ENCODE data around the gene EHF. TPM values are rescaled to one million over a fixed set of nuclear protein-coding genes. Genes with fewer than 3 reads are reported as not detected.
"Not testable (repeated sequence)": the region's sequence is repeated elsewhere in the genome, so short reads cannot be mapped to it uniquely, and the experiment has no call there.

The EHF gene
- total and polyA plus RNA-seq, 5 donors, result 0.14 to 0.47 (median 0.20) TPM

DNA sequence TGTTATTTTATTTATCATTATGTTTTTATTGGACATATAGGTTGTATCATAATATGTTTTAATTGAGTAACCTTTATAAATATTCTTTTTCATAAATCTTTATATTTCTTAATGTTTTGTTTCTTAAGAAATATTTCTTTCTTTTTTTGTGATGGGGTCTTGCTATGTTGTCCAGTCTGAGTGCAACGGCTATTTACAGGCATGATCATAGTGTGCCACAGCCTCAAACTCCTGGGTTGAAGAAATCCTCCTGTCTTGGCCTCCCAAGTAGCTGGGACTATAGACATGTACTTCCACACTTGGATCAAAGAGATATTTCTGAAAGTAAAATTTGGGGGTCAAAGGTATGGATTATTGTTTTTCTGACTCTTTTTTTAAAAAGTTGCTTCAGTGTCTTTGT lies 53.1 kb downstream of the EHF start:
- no peaks in the 10 kb centered on the region for H3K4me1 ChIP-seq (ENCODE audit: control insufficient read depth, insufficient read depth, low read length)
- DNase-seq, result no peak
- intact Hi-C loops (cut with DNase I), result no loop called here
- H3K27ac ChIP-seq (ENCODE audit: low read length), result no peak overlapping the region
- 0% methylated on average over 1 of the region's 1 CpG for WGBS
- ATAC-seq, result no peak
- H3K27me3 ChIP-seq (ENCODE audit: control insufficient read depth, insufficient read depth), result no peaks in the 10 kb centered on the region
- H3K9me3 ChIP-seq (ENCODE audit: control insufficient read depth, low read length), result no peaks in the 10 kb centered on the region
- H3K4me3 ChIP-seq (ENCODE audit: low read length), result no peak overlapping the region

DNA sequence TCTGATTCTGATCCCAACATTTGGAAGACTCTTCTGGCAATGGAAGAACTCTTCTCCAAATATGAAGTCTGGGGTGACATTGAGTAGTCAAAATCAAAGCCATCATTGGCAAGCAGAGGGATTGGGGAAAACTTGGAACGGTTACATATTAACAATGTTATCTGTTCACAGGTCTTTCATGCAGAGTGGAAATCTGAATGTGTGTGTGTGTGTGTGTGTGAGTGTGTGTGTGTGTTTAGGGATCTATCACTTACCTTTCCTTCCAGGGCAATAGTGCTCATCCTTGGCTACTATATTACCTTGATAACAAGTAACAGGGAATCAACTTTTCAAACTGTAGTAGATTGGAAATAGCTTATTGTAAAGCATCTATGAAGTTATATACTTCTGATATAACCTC lies 55.3 kb downstream of the EHF start:
- Histone ChIP-seq H3K4me1 (ENCODE audit: control insufficient read depth, insufficient read depth, low read length) (peaks cover 2% of the 10 kb centered on the region), H3K27ac (ENCODE audit: low read length) (no peak overlapping the region), H3K4me3 (ENCODE audit: low read length) (no peak overlapping the region), H3K27me3 (ENCODE audit: control insufficient read depth, insufficient read depth) (no peaks in the 10 kb centered on the region), H3K9me3 (ENCODE audit: control insufficient read depth, low read length) (no peaks in the 10 kb centered on the region)
- WGBS, result 84% methylated on average over 1 of the region's 1 CpG
- ATAC-seq (no peak), DNase-seq (no peak)
- intact Hi-C loops (cut with DNase I), result no loop called here

- 68% methylated on average over 1 of the region's 1 CpG for WGBS
Measured at GRCh38 chr11:34679681-34680080, 58.8 kb downstream of the EHF start.

GRCh38 chr11:34680206-34680605 lies 59.3 kb downstream of the EHF start:
- ATAC-seq (peak in 1 of 2 donors; percentile 41), DNase-seq (no peak)
- no peak overlapping the region for H3K4me3 ChIP-seq (ENCODE audit: low read length)
- intact Hi-C loops (cut with DNase I), result no loop called here
- peaks cover 2% of the 10 kb centered on the region for H3K4me1 ChIP-seq (ENCODE audit: control insufficient read depth, insufficient read depth, low read length)
- no peaks in the 10 kb centered on the region for H3K27me3 ChIP-seq (ENCODE audit: control insufficient read depth, insufficient read depth)
- H3K27ac ChIP-seq (ENCODE audit: low read length), result no peak overlapping the region
- 79% methylated on average over 1 of the region's 1 CpG for WGBS
- H3K9me3 ChIP-seq (ENCODE audit: control insufficient read depth, low read length), result no peaks in the 10 kb centered on the region

More at GRCh38 chr11:34679681-34680080, 58.8 kb downstream of the EHF start:
- H3K27me3 ChIP-seq (ENCODE audit: control insufficient read depth, insufficient read depth), result no peaks in the 10 kb centered on the region
- ATAC-seq (peak; percentile 89 to 90), DNase-seq (peak; percentile 80 to 90 (median 88))
- peaks cover 2% of the 10 kb centered on the region for H3K4me1 ChIP-seq (ENCODE audit: control insufficient read depth, insufficient read depth, low read length)
- no peak overlapping the region for H3K27ac ChIP-seq (ENCODE audit: low read length)
- intact Hi-C loops (cut with DNase I), result no loop called here
- no peaks in the 10 kb centered on the region for H3K9me3 ChIP-seq (ENCODE audit: control insufficient read depth, low read length)
- no peak overlapping the region for H3K4me3 ChIP-seq (ENCODE audit: low read length)

DNA sequence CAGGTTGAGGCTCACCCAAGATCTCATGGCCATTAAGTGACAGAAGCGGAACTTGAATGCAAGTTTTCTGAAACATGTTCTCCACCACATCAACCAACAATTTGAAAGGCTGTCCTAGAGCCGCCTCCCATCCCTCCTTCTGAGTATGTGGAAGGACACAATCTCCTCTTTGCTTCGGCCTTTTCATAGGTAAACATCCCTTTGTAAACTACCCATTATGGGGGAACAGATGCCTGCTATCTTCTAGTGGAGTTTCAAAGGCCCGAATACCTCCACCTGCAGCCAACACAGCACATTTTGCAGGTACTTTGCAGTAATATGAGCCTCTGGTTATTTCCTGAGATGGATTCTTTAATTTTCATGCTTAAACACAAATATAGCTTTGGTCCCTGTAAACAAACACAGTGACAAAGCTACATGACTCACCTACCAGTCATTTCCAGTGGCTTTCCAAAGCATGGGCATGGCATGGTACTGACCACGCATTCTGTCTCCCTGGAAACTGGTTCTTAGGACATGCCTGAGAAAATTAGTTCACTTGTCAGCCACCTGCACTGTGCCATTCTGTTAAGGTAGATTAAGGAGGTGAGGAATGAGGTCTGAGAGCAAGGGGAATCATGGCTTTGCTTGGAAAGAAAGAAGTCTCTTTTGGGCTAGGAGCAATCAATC lies 60.2 kb downstream of the EHF start:
- no peaks in the 10 kb centered on the region for H3K9me3 ChIP-seq (ENCODE audit: control insufficient read depth, low read length)
- 83% methylated on average over 5 of the region's 5 CpGs for WGBS
- intact Hi-C loops (cut with DNase I), result no loop called here
- H3K27ac ChIP-seq (ENCODE audit: low read length), result no peak overlapping the region
- ATAC-seq, result no peak
- H3K27me3 ChIP-seq (ENCODE audit: control insufficient read depth, insufficient read depth), result no peaks in the 10 kb centered on the region
- H3K4me3 ChIP-seq (ENCODE audit: low read length), result no peak overlapping the region
- no peak for DNase-seq
- H3K4me1 ChIP-seq (ENCODE audit: control insufficient read depth, insufficient read depth, low read length), result peaks cover 2% of the 10 kb centered on the region

GRCh38 chr11:34682825-34683224 lies 61.9 kb downstream of the EHF start:
- Histone ChIP-seq H3K9me3 (ENCODE audit: control insufficient read depth, low read length) (no peaks in the 10 kb centered on the region), H3K27ac (ENCODE audit: low read length) (no peak overlapping the region), H3K4me3 (ENCODE audit: low read length) (no peak overlapping the region), H3K4me1 (ENCODE audit: control insufficient read depth, insufficient read depth, low read length) (peaks cover 2% of the 10 kb centered on the region), H3K27me3 (ENCODE audit: control insufficient read depth, insufficient read depth) (no peaks in the 10 kb centered on the region)
- no peak for DNase-seq
- WGBS, result 68% methylated on average over 2 of the region's 2 CpGs
- ATAC-seq, result no peak
- intact Hi-C loops (cut with DNase I), result no loop called here

GRCh38 chr11:34683396-34683795 lies 62.5 kb downstream of the EHF start:
- no peaks in the 10 kb centered on the region for H3K27me3 ChIP-seq (ENCODE audit: control insufficient read depth, insufficient read depth)
- WGBS, result 82% methylated on average over 1 of the region's 1 CpG
- H3K27ac ChIP-seq (ENCODE audit: low read length), result no peak overlapping the region
- DNase-seq (no peak), ATAC-seq (no peak)
- H3K4me3 ChIP-seq (ENCODE audit: low read length), result no peak overlapping the region
- peaks cover 2% of the 10 kb centered on the region for H3K4me1 ChIP-seq (ENCODE audit: control insufficient read depth, insufficient read depth, low read length)
- no peaks in the 10 kb centered on the region for H3K9me3 ChIP-seq (ENCODE audit: control insufficient read depth, low read length)
- intact Hi-C loops (cut with DNase I), result no loop called here

DNA sequence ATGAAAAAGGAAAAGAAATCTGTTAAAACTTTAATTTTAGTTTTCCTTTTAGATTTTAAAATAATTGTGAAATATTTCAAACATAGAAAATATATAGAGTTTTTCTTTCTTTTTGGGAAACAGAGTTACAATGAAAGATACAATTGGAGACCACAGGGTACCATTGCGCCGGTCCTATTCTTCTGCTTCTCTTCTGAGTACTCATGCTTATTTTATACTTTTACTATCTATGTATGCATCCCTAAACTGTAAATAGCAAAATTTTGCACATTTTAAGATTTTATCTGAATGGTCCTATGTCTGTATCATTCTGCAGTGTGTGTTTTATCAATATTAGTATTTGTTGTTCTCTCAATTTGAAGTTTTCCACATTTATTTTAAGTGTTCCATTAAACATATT lies 65.0 kb downstream of the EHF start:
- no peaks in the 10 kb centered on the region for H3K4me1 ChIP-seq (ENCODE audit: control insufficient read depth, insufficient read depth, low read length)
- no peak overlapping the region for H3K4me3 ChIP-seq (ENCODE audit: low read length)
- intact Hi-C loops (cut with DNase I), result no loop called here
- no peaks in the 10 kb centered on the region for H3K27me3 ChIP-seq (ENCODE audit: control insufficient read depth, insufficient read depth)
- no peak for ATAC-seq
- DNase-seq, result no peak
- no peak overlapping the region for H3K27ac ChIP-seq (ENCODE audit: low read length)
- 98% methylated on average over 2 of the region's 2 CpGs for WGBS
- no peaks in the 10 kb centered on the region for H3K9me3 ChIP-seq (ENCODE audit: control insufficient read depth, low read length)

DNA sequence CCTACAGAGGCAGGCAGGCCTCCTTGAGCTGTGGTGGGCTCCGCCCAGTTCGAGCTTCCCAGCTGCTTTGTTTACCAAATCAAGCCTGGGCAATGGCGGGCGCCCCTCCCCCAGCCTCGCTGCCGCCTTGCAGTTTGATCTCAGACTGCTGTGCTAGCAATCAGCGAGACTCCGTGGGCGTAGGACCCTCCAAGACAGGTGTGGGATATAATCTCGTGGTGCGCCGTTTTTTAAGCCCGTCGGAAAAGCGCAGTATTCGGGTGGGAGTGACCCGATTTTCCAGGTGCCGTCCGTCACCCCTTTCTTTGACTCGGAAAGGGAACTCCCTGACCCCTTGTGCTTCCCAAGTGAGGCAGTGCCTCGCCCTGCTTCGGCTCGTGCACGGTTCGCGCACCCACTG lies 71.4 kb downstream of the EHF start:
- intact Hi-C loops (cut with DNase I); H3K27ac ChIP-seq (ENCODE audit: low read length); H3K9me3 ChIP-seq (ENCODE audit: control insufficient read depth, low read length); ATAC-seq; DNase-seq; H3K27me3 ChIP-seq (ENCODE audit: control insufficient read depth, insufficient read depth); H3K4me3 ChIP-seq (ENCODE audit: low read length); H3K4me1 ChIP-seq (ENCODE audit: control insufficient read depth, insufficient read depth, low read length): not testable (repeated sequence)
- WGBS, result 85% methylated on average over 23 of the region's 26 CpGs

DNA sequence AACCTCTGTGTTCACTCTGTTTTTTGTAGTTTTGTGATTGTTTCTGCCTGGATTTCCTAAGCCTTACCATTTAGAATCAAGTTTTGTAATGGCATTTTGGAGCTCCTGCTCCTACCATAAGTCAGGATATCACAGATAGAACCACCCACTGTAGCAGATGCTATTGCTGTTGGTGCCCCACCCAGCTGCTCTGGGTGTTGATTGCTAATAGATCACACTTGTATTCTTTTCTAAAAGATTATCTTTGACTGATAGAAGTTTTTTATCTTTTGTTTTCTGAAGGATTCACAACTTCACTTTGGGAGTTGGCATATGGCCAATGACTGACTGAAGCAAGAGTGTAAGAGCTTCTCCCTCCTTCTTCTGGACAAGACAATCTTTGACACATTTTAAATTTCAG lies 76.0 kb downstream of the EHF start:
- Histone ChIP-seq H3K4me1 (ENCODE audit: control insufficient read depth, insufficient read depth, low read length) (no peaks in the 10 kb centered on the region), H3K4me3 (ENCODE audit: low read length) (no peak overlapping the region), H3K27me3 (ENCODE audit: control insufficient read depth, insufficient read depth) (no peaks in the 10 kb centered on the region), H3K9me3 (ENCODE audit: control insufficient read depth, low read length) (no peaks in the 10 kb centered on the region), H3K27ac (ENCODE audit: low read length) (no peak overlapping the region)
- no peak for ATAC-seq
- DNase-seq, result no peak
- intact Hi-C loops (cut with DNase I), result no loop called here

GRCh38 chr11:34706709-34707461 lies 86.0 kb downstream of the EHF start:
- H3K27me3 ChIP-seq (ENCODE audit: control insufficient read depth, insufficient read depth), result no peaks in the 10 kb centered on the region
- ATAC-seq, result no peak
- 36% methylated on average over 2 of the region's 2 CpGs for WGBS
- H3K27ac ChIP-seq (ENCODE audit: low read length), result no peak overlapping the region
- H3K9me3 ChIP-seq (ENCODE audit: control insufficient read depth, low read length), result no peaks in the 10 kb centered on the region
- intact Hi-C loops (cut with DNase I), result no loop called here
- H3K4me1 ChIP-seq (ENCODE audit: control insufficient read depth, insufficient read depth, low read length), result no peaks in the 10 kb centered on the region
- H3K4me3 ChIP-seq (ENCODE audit: low read length), result no peak overlapping the region
- no peak for DNase-seq

Data from right cardiac atrium (tissue), 5 donors.